ENCODE results near the gene RPS6KA5. TPM values are rescaled to one million over a fixed set of nuclear protein-coding genes. Genes with fewer than 3 reads are reported as not detected.

RPS6KA5 gene
- total RNA-seq (2021; ENCODE audit: unreplicated experiment) = 2.6 TPM
- 0.82 TPM for polyA plus RNA-seq (2012; ENCODE audit: insufficient read length)
- Bru-seq, nascent RNA = percentile 45 among the genes with signal in this experiment
- percentile 39 among the genes with signal in this experiment for BruChase-seq, experiment 1, labeled RNA remaining after a 2-hour chase
- BruChase-seq, experiment 2, labeled RNA remaining after a 6-hour chase = percentile 41 among the genes with signal in this experiment
- long read RNA-seq, full-length matches to known transcripts = 5 of 7 reads
- long read RNA-seq, partial matches to known transcripts = 0 of 7 reads
- long read RNA-seq, other reads (novel, unspliced or antisense) = 2 of 7 reads

GRCh38 chr14:91060351-91061055, at the start of gene RPS6KA5:
Gene RPS6KA5 (minus strand): TSS chr14:91060641. CDS start chr14:91060434, 207 bp downstream.
- ChIA-PET CTCF (interaction anchor here (0.5 to 0.6 kb wide), 2 partner anchors 9 to 173 kb away, joined by 3 to 5 read pairs; no protein-coding TSS in a partner anchor), POLR2A (interaction anchor here (0.6 to 1.0 kb wide), 2 partner anchors 54 to 362 kb away, joined by 4 read pairs; no protein-coding TSS in a partner anchor)
- no peaks in the 10 kb centered on the region for H3K9me3 ChIP-seq (ENCODE audit: control insufficient read depth, insufficient read depth, low read depth, low read length)
- DNase-seq (ENCODE audit: low read depth, low spot score) = peak; percentile 94
- peak within 1 kb of the TSS; percentile 67 to 75 for H3K4me3 ChIP-seq (ENCODE audit: low read depth in 2 of 2, low read length in 2 of 2)
- ATAC-seq = peak; percentile 95
- BruUV-seq (replicated peaks) = no TSS peak
- H3K27me3 ChIP-seq (ENCODE audit: control insufficient read depth, insufficient read depth, low read length) = no peaks in the 10 kb centered on the region
- H3K36me3 ChIP-seq (ENCODE audit: control insufficient read depth, insufficient read depth, low read length) = no peaks in the 10 kb centered on the region; the same call in 1 of the 2 replicates
- H3K27ac ChIP-seq (ENCODE audit: low read length) = peak within 1 kb of the TSS; percentile 74
- in situ Hi-C loops (cut with HindIII; ENCODE audit: low pct_unique_long_range_greater_than_20kb, low sequenced_read_pairs) (no loop called here), intact Hi-C loops (cut with micrococcal nuclease; ENCODE audit: unreplicated experiment) (no loop called here)
- peaks cover 4% of the 10 kb centered on the region; the same call in 1 of the 2 replicates for H3K4me1 ChIP-seq (ENCODE audit: control insufficient read depth, insufficient read depth, low read length)
- TF ChIP-seq, protein P1, sequence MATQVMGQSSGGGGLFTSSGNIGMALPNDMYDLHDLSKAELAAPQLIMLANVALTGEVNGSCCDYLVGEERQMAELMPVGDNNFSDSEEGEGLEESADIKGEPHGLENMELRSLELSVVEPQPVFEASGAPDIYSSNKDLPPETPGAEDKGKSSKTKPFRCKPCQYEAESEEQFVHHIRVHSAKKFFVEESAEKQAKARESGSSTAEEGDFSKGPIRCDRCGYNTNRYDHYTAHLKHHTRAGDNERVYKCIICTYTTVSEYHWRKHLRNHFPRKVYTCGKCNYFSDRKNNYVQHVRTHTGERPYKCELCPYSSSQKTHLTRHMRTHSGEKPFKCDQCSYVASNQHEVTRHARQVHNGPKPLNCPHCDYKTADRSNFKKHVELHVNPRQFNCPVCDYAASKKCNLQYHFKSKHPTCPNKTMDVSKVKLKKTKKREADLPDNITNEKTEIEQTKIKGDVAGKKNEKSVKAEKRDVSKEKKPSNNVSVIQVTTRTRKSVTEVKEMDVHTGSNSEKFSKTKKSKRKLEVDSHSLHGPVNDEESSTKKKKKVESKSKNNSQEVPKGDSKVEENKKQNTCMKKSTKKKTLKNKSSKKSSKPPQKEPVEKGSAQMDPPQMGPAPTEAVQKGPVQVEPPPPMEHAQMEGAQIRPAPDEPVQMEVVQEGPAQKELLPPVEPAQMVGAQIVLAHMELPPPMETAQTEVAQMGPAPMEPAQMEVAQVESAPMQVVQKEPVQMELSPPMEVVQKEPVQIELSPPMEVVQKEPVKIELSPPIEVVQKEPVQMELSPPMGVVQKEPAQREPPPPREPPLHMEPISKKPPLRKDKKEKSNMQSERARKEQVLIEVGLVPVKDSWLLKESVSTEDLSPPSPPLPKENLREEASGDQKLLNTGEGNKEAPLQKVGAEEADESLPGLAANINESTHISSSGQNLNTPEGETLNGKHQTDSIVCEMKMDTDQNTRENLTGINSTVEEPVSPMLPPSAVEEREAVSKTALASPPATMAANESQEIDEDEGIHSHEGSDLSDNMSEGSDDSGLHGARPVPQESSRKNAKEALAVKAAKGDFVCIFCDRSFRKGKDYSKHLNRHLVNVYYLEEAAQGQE (IDR thresholded peaks at IDR 0.05; ENCODE audit: insufficient read depth in 1 of 2, low read depth in 2 of 2, low read length in 1 of 2) = no peak
- TF ChIP-seq, protein P2, sequence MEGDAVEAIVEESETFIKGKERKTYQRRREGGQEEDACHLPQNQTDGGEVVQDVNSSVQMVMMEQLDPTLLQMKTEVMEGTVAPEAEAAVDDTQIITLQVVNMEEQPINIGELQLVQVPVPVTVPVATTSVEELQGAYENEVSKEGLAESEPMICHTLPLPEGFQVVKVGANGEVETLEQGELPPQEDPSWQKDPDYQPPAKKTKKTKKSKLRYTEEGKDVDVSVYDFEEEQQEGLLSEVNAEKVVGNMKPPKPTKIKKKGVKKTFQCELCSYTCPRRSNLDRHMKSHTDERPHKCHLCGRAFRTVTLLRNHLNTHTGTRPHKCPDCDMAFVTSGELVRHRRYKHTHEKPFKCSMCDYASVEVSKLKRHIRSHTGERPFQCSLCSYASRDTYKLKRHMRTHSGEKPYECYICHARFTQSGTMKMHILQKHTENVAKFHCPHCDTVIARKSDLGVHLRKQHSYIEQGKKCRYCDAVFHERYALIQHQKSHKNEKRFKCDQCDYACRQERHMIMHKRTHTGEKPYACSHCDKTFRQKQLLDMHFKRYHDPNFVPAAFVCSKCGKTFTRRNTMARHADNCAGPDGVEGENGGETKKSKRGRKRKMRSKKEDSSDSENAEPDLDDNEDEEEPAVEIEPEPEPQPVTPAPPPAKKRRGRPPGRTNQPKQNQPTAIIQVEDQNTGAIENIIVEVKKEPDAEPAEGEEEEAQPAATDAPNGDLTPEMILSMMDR (IDR thresholded peaks at IDR 0.05) = 0 out of 2 replicates have a peak, but pooled peaks have one; percentile 4
- TF ChIP-seq TCF7L2 (IDR thresholded peaks at IDR 0.05; ENCODE audit: low read depth, low read length) = no peak
- TF ChIP-seq POLR2AphosphoS5 (IDR thresholded peaks at IDR 0.05; ENCODE audit: low read depth, low read length) = no peak
- 0 out of 2 replicates have a peak, but pooled peaks have one; percentile 36 for TF ChIP-seq SIN3A (IDR thresholded peaks at IDR 0.05; ENCODE audit: borderline replicate concordance, insufficient read depth, low read depth, low read length)

DNA sequence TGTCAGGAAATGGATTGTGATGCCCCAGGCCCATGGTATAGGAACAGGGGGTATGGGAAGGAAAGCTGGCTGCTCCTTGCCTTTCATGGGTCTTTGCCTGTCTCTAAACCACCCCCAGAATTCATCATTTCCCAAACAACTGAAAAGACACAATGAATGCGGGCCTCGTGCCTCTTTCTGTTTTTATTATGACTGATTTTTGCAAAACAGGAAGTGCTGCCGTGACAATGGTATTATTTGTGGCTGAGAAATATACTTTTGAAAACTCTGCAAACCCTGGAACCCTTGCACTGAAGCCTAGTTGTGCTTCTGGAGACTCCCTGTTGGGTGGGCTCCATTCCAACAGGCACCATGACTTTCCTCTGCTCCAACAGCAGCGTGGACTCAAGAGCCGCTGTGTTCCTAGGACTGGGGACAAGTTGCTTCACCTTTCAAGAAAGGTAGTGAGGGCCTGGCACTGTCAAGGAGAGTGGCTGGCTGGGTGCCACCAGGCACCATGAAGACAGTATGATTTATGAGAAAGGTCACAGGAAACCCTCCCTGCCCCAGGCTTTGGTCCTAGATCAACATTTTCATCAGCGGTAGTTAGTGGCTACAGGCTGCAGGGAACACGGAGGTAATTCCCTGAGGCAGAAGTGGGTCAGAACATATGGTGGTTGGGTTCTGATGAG, 48.6 kb upstream of the RPS6KA5 start:
- intact Hi-C loops (cut with micrococcal nuclease; ENCODE audit: unreplicated experiment) (no loop called here), in situ Hi-C loops (cut with HindIII; ENCODE audit: low pct_unique_long_range_greater_than_20kb, low sequenced_read_pairs) (no loop called here)
- Histone ChIP-seq H3K4me3 (ENCODE audit: low read depth in 2 of 2, low read length in 2 of 2) (no peak overlapping the region), H3K4me1 (ENCODE audit: control insufficient read depth, insufficient read depth, low read length) (peaks cover 6% of the 10 kb centered on the region; the same call in 1 of the 2 replicates), H3K36me3 (ENCODE audit: control insufficient read depth, insufficient read depth, low read length) (no peaks in the 10 kb centered on the region), H3K9me3 (ENCODE audit: control insufficient read depth, insufficient read depth, low read depth, low read length) (no peaks in the 10 kb centered on the region), H3K27me3 (ENCODE audit: control insufficient read depth, insufficient read depth, low read length) (no peaks in the 10 kb centered on the region), H3K27ac (ENCODE audit: low read length) (no peak overlapping the region)
- no peak for TF ChIP-seq TCF7L2 (IDR thresholded peaks at IDR 0.05; ENCODE audit: low read depth, low read length)
- TF ChIP-seq, protein P1 (IDR thresholded peaks at IDR 0.05; ENCODE audit: insufficient read depth in 1 of 2, low read depth in 2 of 2, low read length in 1 of 2) = no peak
- no peak for TF ChIP-seq POLR2AphosphoS5 (IDR thresholded peaks at IDR 0.05; ENCODE audit: low read depth, low read length)
- no peak for TF ChIP-seq SIN3A (IDR thresholded peaks at IDR 0.05; ENCODE audit: borderline replicate concordance, insufficient read depth, low read depth, low read length)
- TF ChIP-seq, protein P2 (IDR thresholded peaks at IDR 0.05) = no peak
- CTCF ChIA-PET = no interaction called here
- no peak for ATAC-seq
- no TSS peak for BruUV-seq (replicated peaks)
- no peak for DNase-seq (ENCODE audit: low read depth, low spot score)
- POLR2A ChIA-PET = no interaction called here
